H1 (cell line): ENCODE data around the gene CEBPG. TPM values are rescaled to one million over a fixed set of nuclear protein-coding genes. Genes with fewer than 3 reads are reported as not detected.

ENCODE experiments used
- CTCF ChIA-PET: fragments of 300-600 bp; sonication (Branson Sonifier 250); formaldehyde crosslinking; loops from one replicate; lab custom pipeline; 2021; ENCODE audit not compliant: partially characterized antibody; lab: Charles Lee
- POLR2A ChIA-PET: fragments of 300-600 bp; sonication (Branson Sonifier 250); formaldehyde crosslinking; loops from one replicate; lab custom pipeline; 2021; ENCODE audit warnings: inconsistent platforms; ENCODE audit not compliant: partially characterized antibody; lab: Charles Lee
- DNase-seq, 2 experiments: peaks; one replicate each; pipeline versions ENCODE4 v3.0.0 to v3.0.0-alpha.2; 2010 to 2022; ENCODE audit warnings: low spot score in 2 of 2, low read depth in 1 of 2, mixed read lengths in 1 of 2
- FAIRE-seq: peaks from 2 replicates; lab custom pipeline; 2011; peaks lifted over from hg19 to GRCh38; lab: Jason Lieb, UNC
- H2AFZ ChIP-seq: 2 replicates; pipeline ENCODE4 v1.8.1; 2012; ENCODE audit warnings: low read length, inconsistent platforms
- H2AK5ac ChIP-seq: 2 replicates; pipeline ENCODE4 v1.6.1; 2013; ENCODE audit warnings: low read depth, low read length
- H2BK120ac ChIP-seq: replicated peaks from 2 replicates; pipeline ENCODE3; 2013; ENCODE audit warnings: low read depth, low read length, inconsistent platforms
- H2BK12ac ChIP-seq: 2 replicates; pipeline ENCODE4 v1.6.1; 2013; ENCODE audit warnings: low read depth, low read length
- H2BK15ac ChIP-seq: 2 replicates; pipeline ENCODE4 v1.6.1; 2013; ENCODE audit warnings: low read length
- H2BK20ac ChIP-seq: 2 replicates; pipeline ENCODE4 v1.6.1; 2013; ENCODE audit warnings: low read length
- H2BK5ac ChIP-seq: 2 replicates; pipeline ENCODE4 v1.6.1; 2013; ENCODE audit warnings: low read depth, low read length
- H3K14ac ChIP-seq: 2 replicates; pipeline ENCODE4 v1.6.1; 2013; ENCODE audit warnings: inconsistent platforms; ENCODE audit not compliant: insufficient read length
- H3K18ac ChIP-seq: 2 replicates; pipeline ENCODE4 v1.6.1; 2013; ENCODE audit warnings: low read length; ENCODE audit errors: extremely low read depth
- H3K23ac ChIP-seq: 2 replicates; pipeline ENCODE4 v1.6.1; 2013; ENCODE audit warnings: inconsistent platforms; ENCODE audit not compliant: insufficient read length
- H3K23me2 ChIP-seq: 2 replicates; pipeline ENCODE4 v1.6.1; 2013; ENCODE audit warnings: low read depth, low read length
- H3K27ac ChIP-seq: 2 replicates; pipeline ENCODE4 v1.6.1; 2011; ENCODE audit warnings: low read depth, low read length, inconsistent platforms
- H3K27me3 ChIP-seq, 4 experiments: replicated peaks in 1 of 4; 1 replicate in 1 of 4; 2 replicates in 3 of 4; pipeline versions ENCODE4 v1.6.1 to v1.8.1; 2011 to 2013; ENCODE audit warnings: low read length in 3 of 4, mild to moderate bottlenecking in 3 of 4, inconsistent platforms in 2 of 4, mixed read lengths in 2 of 4, moderate library complexity in 1 of 4; ENCODE audit not compliant: control insufficient read depth in 3 of 4, insufficient read depth in 3 of 4; ENCODE audit errors: extremely low read depth in 1 of 4
- H3K36me3 ChIP-seq, 4 experiments: 2 replicates each; pipeline versions ENCODE4 v1.6.1 to v1.8.1; 2011 to 2013; ENCODE audit warnings: mild to moderate bottlenecking in 4 of 4, low read length in 3 of 4, moderate library complexity in 2 of 4, control low read depth in 1 of 4, inconsistent platforms in 1 of 4; ENCODE audit not compliant: insufficient read depth in 4 of 4, control insufficient read depth in 2 of 4
- H3K4ac ChIP-seq: replicated peaks from 2 replicates; pipeline ENCODE3; 2013; ENCODE audit warnings: low read length, low read depth, mixed read lengths, inconsistent platforms; ENCODE audit not compliant: insufficient read length
- H3K4me1 ChIP-seq, 4 experiments: replicated peaks in 1 of 4; 1 replicate in 1 of 4; 2 replicates in 3 of 4; pipeline versions ENCODE4 v1.6.1 to v1.8.1; 2011 to 2013; ENCODE audit warnings: low read length in 3 of 4, inconsistent platforms in 2 of 4, mixed read lengths in 1 of 4; ENCODE audit not compliant: insufficient read depth in 4 of 4, control insufficient read depth in 3 of 4
- H3K4me2 ChIP-seq, 2 experiments: 2 replicates each; pipeline versions ENCODE4 v1.6.1 to v1.8.1; 2011 to 2013; ENCODE audit warnings: low read depth in 2 of 2, low read length in 2 of 2, control low read depth in 1 of 2, inconsistent platforms in 1 of 2, mild to moderate bottlenecking in 1 of 2; ENCODE audit not compliant: insufficient read depth in 1 of 2
- H3K4me3 ChIP-seq, 4 experiments: fragments of 200-600, 300-600 bp in 1 of 4; sonication (generic), shearing (Covaris generic), sonication (Bioruptor Twin) in 1 of 4; 2 replicates each; pipeline versions ENCODE4 v1.5.1 to v1.8.1; 2011 to 2016; ENCODE audit warnings: low read length in 4 of 4, low read depth in 3 of 4, control low read depth in 2 of 4, inconsistent platforms in 2 of 4, mild to moderate bottlenecking in 2 of 4, mixed read lengths in 1 of 4, moderate library complexity in 1 of 4; ENCODE audit not compliant: insufficient read depth in 2 of 4; ENCODE audit errors: extremely low read depth in 1 of 4
- H3K56ac ChIP-seq: replicated peaks from 2 replicates; pipeline ENCODE3; 2013; ENCODE audit warnings: low read depth, mild to moderate bottlenecking, mixed read lengths, low read length, inconsistent platforms; ENCODE audit not compliant: insufficient read length
- H3K79me1 ChIP-seq: 2 replicates; pipeline ENCODE4 v1.6.1; 2013; ENCODE audit warnings: low read depth, low read length, control low read depth
- H3K79me2 ChIP-seq, 2 experiments: 2 replicates each; pipeline versions ENCODE4 v1.6.1 to v1.8.1; 2012 to 2013; ENCODE audit warnings: low read length in 2 of 2, mild to moderate bottlenecking in 2 of 2, inconsistent platforms in 1 of 2; ENCODE audit not compliant: insufficient read depth in 2 of 2, control insufficient read depth in 1 of 2
- H3K9ac ChIP-seq, 4 experiments: replicated peaks in 1 of 4; 1 replicate in 1 of 4; 2 replicates in 3 of 4; pipeline versions ENCODE4 v1.6.1 to v1.8.1; 2011 to 2013; ENCODE audit warnings: low read depth in 3 of 4, low read length in 3 of 4, control low read depth in 2 of 4, mild to moderate bottlenecking in 2 of 4, moderate library complexity in 2 of 4, inconsistent platforms in 1 of 4; ENCODE audit errors: extremely low read depth in 1 of 4
- H3K9me3 ChIP-seq, 2 experiments: 2 replicates each; pipeline versions ENCODE4 v1.6.1 to v1.8.1; 2012 to 2013; ENCODE audit warnings: mild to moderate bottlenecking in 2 of 2, moderate library complexity in 2 of 2, control low read depth in 1 of 2, inconsistent platforms in 1 of 2, low read depth in 1 of 2, low read length in 1 of 2, mixed read lengths in 1 of 2; ENCODE audit not compliant: insufficient read depth in 2 of 2
- H4K20me1 ChIP-seq, 2 experiments: replicated peaks in 1 of 2; 2 replicates each; pipeline versions ENCODE3 to v1.8.1; 2011 to 2013; ENCODE audit warnings: inconsistent platforms in 2 of 2, low read length in 2 of 2, mild to moderate bottlenecking in 1 of 2; ENCODE audit not compliant: insufficient read depth in 2 of 2, control insufficient read depth in 1 of 2
- H4K5ac ChIP-seq: 2 replicates; pipeline ENCODE4 v1.6.1; 2013; ENCODE audit warnings: low read length, low read depth, mixed read lengths, inconsistent platforms; ENCODE audit not compliant: insufficient read length
- H4K8ac ChIP-seq: 2 replicates; pipeline ENCODE4 v1.8.0; 2013; ENCODE audit warnings: mild to moderate bottlenecking, moderate library complexity, low read length, inconsistent platforms; ENCODE audit not compliant: insufficient read depth; ENCODE audit errors: extremely low read depth
- H4K91ac ChIP-seq: replicated peaks from 2 replicates; pipeline ENCODE3; 2013; ENCODE audit warnings: low read length, mixed read lengths, inconsistent platforms; ENCODE audit not compliant: insufficient read length
- BRCA1 ChIP-seq: IDR thresholded peaks from 2 replicates; pipeline ENCODE4 v1.6.1; 2012; ENCODE audit warnings: low read depth, low read length, improper control_type of control experiment
- CBX8 ChIP-seq: fragments of 300-800, 300-1000 bp; sonication (generic); IDR thresholded peaks from 2 replicates; pipeline ENCODE4 v1.7.1; 2016; ENCODE audit warnings: low read depth, low read length, borderline replicate concordance
- CHD1 ChIP-seq: IDR thresholded peaks from 2 replicates; pipeline ENCODE4 v1.6.1; 2012; ENCODE audit warnings: low read depth, low read length, improper control_type of control experiment
- GABPA ChIP-seq: IDR thresholded peaks from 2 replicates; pipeline ENCODE4 v1.6.1; 2011; ENCODE audit warnings: mild to moderate bottlenecking, low read length, moderate library complexity, borderline replicate concordance; ENCODE audit not compliant: insufficient read depth
- GTF2F1 ChIP-seq: IDR thresholded peaks from 2 replicates; pipeline ENCODE4 v1.6.1; 2012; ENCODE audit warnings: low read depth, low read length, improper control_type of control experiment, borderline replicate concordance
- KDM1A ChIP-seq: fragments of 200-600, 300-600 bp; sonication (generic); IDR thresholded peaks from 2 replicates; pipeline ENCODE4 v1.7.1; 2016; ENCODE audit warnings: mild to moderate bottlenecking, low read length, borderline replicate concordance
- NANOG ChIP-seq: IDR thresholded peaks from 2 replicates; pipeline ENCODE4 v1.6.1; 2011; ENCODE audit warnings: low read length, low read depth, mild to moderate bottlenecking, inconsistent platforms; ENCODE audit not compliant: insufficient read depth, poor library complexity, severe bottlenecking
- POLR2AphosphoS5 ChIP-seq: IDR thresholded peaks from 2 replicates; pipeline ENCODE4 v1.6.1; 2011; ENCODE audit warnings: low read depth, low read length
- TAF7 ChIP-seq: optimal IDR thresholded peaks from 2 replicates; pipeline ENCODE3; 2011; ENCODE audit warnings: low read depth, mild to moderate bottlenecking, inconsistent platforms, low read length, moderate library complexity, borderline replicate concordance
- ZNF274 ChIP-seq: IDR thresholded peaks from 2 replicates; pipeline ENCODE4 v1.7.0; 2012; ENCODE audit warnings: low read length, borderline replicate concordance; ENCODE audit errors: extremely low read depth
- WGBS, 2 experiments: shearing (Covaris generic) in 1 of 2; methylation state at CpG; one replicate each; pipeline versions ENCODE4 v1.1.6 to v1.1.7; 2013 to 2015; ENCODE audit warnings: low lambda C conversion rate in 2 of 2, mixed read lengths in 2 of 2, inconsistent platforms in 1 of 2, low coverage in 1 of 2, missing lambda C conversion rate in 1 of 2; ENCODE audit not compliant: insufficient replicate concordance in 2 of 2, insufficient coverage in 1 of 2, insufficient read length in 1 of 2; ENCODE audit errors: extremely low coverage in 1 of 2, missing lambda C conversion rate in 1 of 2; 5-methylcytosine and 5-hydroxymethylcytosine counted together
- polyA plus RNA-seq, 7 experiments: library from polyadenylated mRNA; depleted of rRNA in 3 of 7; stranded (reverse) in 5 of 7; unstranded in 2 of 7; fragments of >200 nt in 5 of 7; fragments of 200-250 nt in 2 of 7; gene quantifications; 1 replicate in 5 of 7; 2 replicates in 1 of 7; 4 replicates in 1 of 7; pipeline versions ENCODE4 v1.2.1 to v1.2.3, GENCODE V29; 2011 to 2013; ENCODE audit warnings: missing spikeins in 2 of 7, mixed read lengths in 2 of 7
- total RNA-seq: library from RNA; stranded (reverse); fragmentation: NEBNext Ultra II Directional; extraction: Animal tissue kit (Norgen Biotek cat#: 25700); gene quantifications from 2 replicates; pipeline ENCODE4 v1.2.1, GENCODE V29; 2021

Gene CEBPG
- total and polyA plus RNA-seq, 2 of the 8 experiments (the other 6 are each of a cell fraction or from before 2014, with no cell fraction given) = 12.3 to 35.4 TPM

- ChIA-PET POLR2A (interaction anchor here (0.6 kb wide), 1 partner anchor 194 kb away, joined by 3 read pairs; no protein-coding TSS in a partner anchor), CTCF (interaction anchor here (1.1 to 2.5 kb wide), 2 partner anchors 13 to 75 kb away, joined by 3 to 8 read pairs; no protein-coding TSS in a partner anchor)
- H3K18ac ChIP-seq = no peak overlapping the region
Observed at GRCh38 chr19:33355535-33355934, 18.0 kb upstream of the CEBPG start.

More at GRCh38 chr19:33355535-33355934, 18.0 kb upstream of the CEBPG start:
- no peak overlapping the region for H2BK15ac ChIP-seq
- no peak overlapping the region for H4K5ac ChIP-seq
- H4K91ac ChIP-seq = no peak overlapping the region
- no peak overlapping the region for H2BK5ac ChIP-seq
- no peak overlapping the region for H3K4me3 ChIP-seq
- no peak for FAIRE-seq
- no peaks in the 10 kb centered on the region for H4K20me1 ChIP-seq
- no peak overlapping the region for H2AFZ ChIP-seq
- no peak overlapping the region for H3K56ac ChIP-seq
- H2BK20ac ChIP-seq = no peak overlapping the region
- H3K9me3 ChIP-seq = no peaks in the 10 kb centered on the region
- H3K27me3 ChIP-seq = no peaks in the 10 kb centered on the region; a peak in 1 of 7 replicates
- H3K27ac ChIP-seq = no peak overlapping the region
- H2AK5ac ChIP-seq = no peak overlapping the region
- no peak overlapping the region for H3K14ac ChIP-seq
- H3K4me1 ChIP-seq = no peaks in the 10 kb centered on the region
- no peak for TF ChIP-seq TAF7
- TF ChIP-seq CBX8 = no peak
- TF ChIP-seq POLR2AphosphoS5 = no peak
- no peak for TF ChIP-seq CHD1
- TF ChIP-seq ZNF274 = no peak
- TF ChIP-seq BRCA1 = no peak
- no peak for TF ChIP-seq NANOG
- TF ChIP-seq GABPA = no peak
- no peak for TF ChIP-seq GTF2F1
- TF ChIP-seq KDM1A = no peak
- no peak overlapping the region for H3K9ac ChIP-seq
- WGBS, 2 experiments = 80% methylated on average over 2 of the region's 2 CpGs; no CpG with 5 or more reads in 1 of the 2 experiments
- no peaks in the 10 kb centered on the region for H3K79me2 ChIP-seq
- no peaks in the 10 kb centered on the region for H3K79me1 ChIP-seq
- H3K23me2 ChIP-seq = no peaks in the 10 kb centered on the region
- no peak for DNase-seq
- H2BK120ac ChIP-seq = no peak overlapping the region
- no peak overlapping the region for H2BK12ac ChIP-seq
- no peak overlapping the region for H3K23ac ChIP-seq
- H3K4ac ChIP-seq = no peak overlapping the region
- no peak overlapping the region for H4K8ac ChIP-seq
- no peaks in the 10 kb centered on the region for H3K36me3 ChIP-seq
- no peak overlapping the region for H3K4me2 ChIP-seq
